D721Med (cell line): Measurements from ENCODE around the gene MAST2.

Experiments used
- DNase-seq: peaks from one replicate; pipeline ENCODE4 v3.0.0; 2011; ENCODE audit warnings: low spot score; ENCODE audit not compliant: insufficient read length
- FAIRE-seq: peaks from 2 replicates; lab custom pipeline; 2011; peaks lifted over from hg19 to GRCh38; lab: Jason Lieb, UNC
- CTCF ChIP-seq: IDR thresholded peaks from 2 replicates; pipeline ENCODE4 v1.5.1; 2012; ENCODE audit warnings: mild to moderate bottlenecking, control low read depth; ENCODE audit not compliant: insufficient read depth; ENCODE audit errors: missing control alignments

Gene MAST2

GRCh38 chr1:45803299-45803780 lies at the start of gene MAST2:
Gene MAST2 (plus strand): TSS chr1:45803612. CDS start chr1:45803896, 284 bp downstream.
- no peak for FAIRE-seq
- no peak for TF ChIP-seq CTCF

GRCh38 chr1:45755697-45756096 lies 47.7 kb upstream of the MAST2 start:
- no peak for FAIRE-seq
- DNase-seq: no peak
- TF ChIP-seq CTCF: no peak

More at GRCh38 chr1:45803299-45803780, at the start of gene MAST2:
- peak; percentile 87 for DNase-seq

- TF ChIP-seq CTCF: no peak
- FAIRE-seq (no peak), DNase-seq (no peak)
Observed at GRCh38 chr1:45762291-45762690, 41.1 kb upstream of the MAST2 start.

- no peak for FAIRE-seq
- no peak for TF ChIP-seq CTCF
- DNase-seq: no peak
Observed at GRCh38 chr1:45765999-45766792, 37.2 kb upstream of the MAST2 start.

GRCh38 chr1:45767035-45767434 lies 36.4 kb upstream of the MAST2 start:
- DNase-seq (no peak), FAIRE-seq (no peak)

GRCh38 chr1:45769261-45769932 lies 34.0 kb upstream of the MAST2 start:
- DNase-seq (no peak), FAIRE-seq (no peak)
- no peak for TF ChIP-seq CTCF

More at GRCh38 chr1:45767035-45767434, 36.4 kb upstream of the MAST2 start:
- no peak for TF ChIP-seq CTCF
